Esophagus muscularis mucosa (tissue), 4 donors: ENCODE results near the gene ACO1. TPM values are rescaled to one million over a fixed set of nuclear protein-coding genes. Genes with fewer than 3 reads are reported as not detected.

Experiments used
- DNase-seq: peaks from one replicate; pipeline ENCODE4 v3.0.0-alpha.2; 2017; ENCODE audit errors: extremely low spot score
- H3K27ac ChIP-seq, 4 donors: fragments of 200-600 bp; sonication (generic); replicated peaks in 1 of 4; 1 replicate in 3 of 4; 2 replicates in 1 of 4; pipeline ENCODE4 v1.5.1; 2016 to 2019; ENCODE audit warnings: mild to moderate bottlenecking in 1 of 4
- H3K27me3 ChIP-seq, 4 donors: fragments of 200-600 bp; sonication (generic); one replicate each; pipeline versions ENCODE4 v1.5.1 to v1.6.0; 2016 to 2019
- H3K36me3 ChIP-seq, 4 donors: fragments of 200-600 bp; sonication (generic); one replicate each; pipeline ENCODE4 v1.5.1; 2016 to 2019
- H3K4me1 ChIP-seq, 4 donors: fragments of 200-600 bp; sonication (generic); one replicate each; pipeline ENCODE4 v1.5.1; 2016 to 2019
- H3K4me3 ChIP-seq, 4 donors: fragments of 200-600 bp; sonication (generic); 1 replicate in 2 of 4; 2 replicates in 2 of 4; pipeline ENCODE4 v1.5.1; 2016 to 2019; ENCODE audit warnings: mild to moderate bottlenecking in 4 of 4, moderate library complexity in 1 of 4
- H3K9me3 ChIP-seq, 4 donors: fragments of 200-600 bp; sonication (generic); 1 replicate in 3 of 4; 2 replicates in 1 of 4; pipeline ENCODE4 v1.5.1; 2016 to 2019
- CTCF ChIP-seq, 3 experiments: fragments of 200-600 bp in 2 of 3; fragments of 450-650 bp in 1 of 3; sonication (generic) in 2 of 3; IDR thresholded peaks; one replicate each; pipeline ENCODE4 v1.5.1; 2017 to 2019; ENCODE audit warnings: antibody characterized with exemption in 3 of 3, mild to moderate bottlenecking in 2 of 3, moderate library complexity in 1 of 3
- EP300 ChIP-seq: sonication (generic); formaldehyde crosslinking; IDR thresholded peaks from one replicate; pipeline ENCODE4 v1.6.1; 2017; ENCODE audit warnings: antibody characterized with exemption
- POLR2A ChIP-seq: fragments of 450-650 bp; IDR thresholded peaks from one replicate; pipeline ENCODE4 v1.6.1; 2017; ENCODE audit warnings: antibody characterized with exemption, moderate library complexity, mild to moderate bottlenecking, low read depth
- POLR2AphosphoS5 ChIP-seq, 2 donors: sonication (generic); formaldehyde crosslinking; IDR thresholded peaks; one replicate each; pipeline ENCODE4 v1.6.1; 2017; ENCODE audit warnings: antibody characterized with exemption in 2 of 2
- WGBS: methylation state at CpG from one replicate; pipeline ENCODE4 v1.1.5; 2018; 5-methylcytosine and 5-hydroxymethylcytosine counted together
- intact Hi-C: fragments of 100-400 bp; cut with DNase I; formaldehyde crosslinking; loops from one replicate; pipeline ENCODE4 v1.15.1; 2023
- total RNA-seq, 4 donors: library from RNA; depleted of rRNA; stranded (reverse); fragments of >200 nt; gene quantifications; one replicate each; pipeline versions ENCODE4 v1.1.0 to v1.2.1, GENCODE V29; 2016

Gene ACO1
- total RNA-seq, 4 donors from 2014 or later = 64.4 to 91.9 (median 86.5) TPM

DNA sequence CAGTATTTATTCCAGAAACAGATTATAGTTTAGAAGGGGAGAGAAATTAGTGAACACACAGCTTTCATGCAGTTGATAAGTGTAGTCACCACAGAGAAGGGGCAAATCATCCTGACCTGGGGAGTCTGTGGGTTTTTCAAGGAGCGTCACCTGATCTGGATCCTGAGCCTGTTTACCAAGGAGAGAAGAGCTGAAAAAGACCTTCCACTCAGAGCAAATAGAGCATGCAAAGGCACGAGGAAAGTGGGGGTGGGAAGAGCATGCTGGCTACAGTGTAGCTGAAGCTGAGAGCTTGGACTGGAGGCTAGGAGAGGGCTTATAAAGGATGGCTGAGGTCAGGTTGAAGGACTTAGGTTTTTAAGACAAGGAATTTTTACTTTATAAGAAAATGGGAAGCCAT, 30.4 kb downstream of the ACO1 start:
- H3K27me3 ChIP-seq = no peaks in the 10 kb centered on the region
- no peak overlapping the region for H3K4me3 ChIP-seq
- intact Hi-C loops = no loop called here
- no peak for TF ChIP-seq POLR2A
- no peak for TF ChIP-seq CTCF (IDR thresholded peaks at IDR 0.05)
- no peak for TF ChIP-seq EP300
- TF ChIP-seq POLR2AphosphoS5 (IDR thresholded peaks at IDR 0.05) = no peak
- H3K9me3 ChIP-seq = no peaks in the 10 kb centered on the region
- H3K27ac ChIP-seq = no peak overlapping the region
- H3K4me1 ChIP-seq = no peaks in the 10 kb centered on the region
- WGBS = 90% methylated on average over 2 of the region's 2 CpGs
- no peak for DNase-seq
- peaks cover 29 to 95% (median 75%) of the 10 kb centered on the region in 4 donors for H3K36me3 ChIP-seq

- Histone ChIP-seq H3K27me3 (no peaks in the 10 kb centered on the region), H3K9me3 (no peaks in the 10 kb centered on the region), H3K4me3 (no peak overlapping the region), H3K36me3 (peaks cover 41 to 98% (median 87%) of the 10 kb centered on the region in 4 donors), H3K4me1 (no peaks in the 10 kb centered on the region), H3K27ac (no peak overlapping the region)
- WGBS = 97% methylated on average over 2 of the region's 2 CpGs
- no peak for DNase-seq
- TF ChIP-seq POLR2AphosphoS5 (IDR thresholded peaks at IDR 0.05) (no peak), EP300 (no peak), CTCF (IDR thresholded peaks at IDR 0.05) (no peak), POLR2A (no peak)
- intact Hi-C loops = no loop called here
These were observed 35.5 kb downstream of the ACO1 start for GRCh38 chr9:32419921-32420320.

- Histone ChIP-seq H3K9me3 (no peaks in the 10 kb centered on the region), H3K4me1 (no peaks in the 10 kb centered on the region), H3K27ac (no peak overlapping the region), H3K27me3 (no peaks in the 10 kb centered on the region), H3K4me3 (no peak overlapping the region), H3K36me3 (peaks cover 31 to 98% (median 90%) of the 10 kb centered on the region in 4 donors)
- no peak for TF ChIP-seq EP300
- TF ChIP-seq POLR2AphosphoS5 (IDR thresholded peaks at IDR 0.05) = no peak
- no peak for TF ChIP-seq POLR2A
- no peak for TF ChIP-seq CTCF (IDR thresholded peaks at IDR 0.05)
- WGBS = 90% methylated on average over 7 of the region's 7 CpGs
- DNase-seq = no peak
- intact Hi-C loops = no loop called here
These were observed 37.9 kb downstream of the ACO1 start for GRCh38 chr9:32422237-32422806.

- Histone ChIP-seq H3K27ac (no peak overlapping the region), H3K27me3 (no peaks in the 10 kb centered on the region), H3K9me3 (no peaks in the 10 kb centered on the region), H3K4me1 (no peaks in the 10 kb centered on the region), H3K4me3 (no peak overlapping the region), H3K36me3 (peaks cover 31 to 100% (median 91%) of the 10 kb centered on the region in 4 donors)
- DNase-seq = no peak
- intact Hi-C loops = no loop called here
- TF ChIP-seq POLR2AphosphoS5 (IDR thresholded peaks at IDR 0.05) (no peak), EP300 (no peak), CTCF (IDR thresholded peaks at IDR 0.05) (no peak), POLR2A (no peak)
- 90% methylated on average over 4 of the region's 4 CpGs for WGBS
These were observed 38.9 kb downstream of the ACO1 start for GRCh38 chr9:32423371-32423770.

DNA sequence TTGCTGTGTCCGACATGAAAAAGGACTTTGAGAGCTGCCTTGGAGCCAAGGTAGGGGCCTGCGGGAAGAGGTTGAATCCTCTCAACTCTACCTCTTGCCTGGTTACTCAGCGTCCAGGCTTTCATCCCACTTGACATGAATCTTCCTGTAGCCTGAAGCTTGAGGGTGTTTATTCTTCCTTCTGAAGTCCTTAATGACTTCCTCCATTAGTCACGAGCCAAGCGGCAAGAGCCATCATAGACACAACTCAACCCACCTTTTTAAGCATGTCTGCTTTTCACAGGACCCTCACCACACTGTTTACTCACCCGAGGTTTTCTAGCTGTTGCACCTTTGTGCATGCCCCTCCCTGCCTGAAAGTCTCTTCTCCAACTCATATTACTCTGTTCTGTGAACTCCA, 40.2 kb downstream of the ACO1 start:
- DNase-seq = no peak
- Histone ChIP-seq H3K9me3 (no peaks in the 10 kb centered on the region), H3K4me3 (no peak overlapping the region), H3K27me3 (no peaks in the 10 kb centered on the region), H3K36me3 (peaks cover 25 to 100% (median 90%) of the 10 kb centered on the region in 4 donors), H3K27ac (no peak overlapping the region), H3K4me1 (no peaks in the 10 kb centered on the region)
- intact Hi-C loops = no loop called here
- 84% methylated on average over 6 of the region's 6 CpGs for WGBS
- no peak for TF ChIP-seq POLR2A
- no peak for TF ChIP-seq CTCF (IDR thresholded peaks at IDR 0.05)
- TF ChIP-seq POLR2AphosphoS5 (IDR thresholded peaks at IDR 0.05) = no peak
- TF ChIP-seq EP300 = no peak
